Endodermal cell (in vitro differentiated cells): ENCODE data around the gene ELK4. TPM values are rescaled to one million over a fixed set of nuclear protein-coding genes. Genes with fewer than 3 reads are reported as not detected.
A peak's percentile ranks its signal among the peaks of the same experiment; 100 is the strongest.

Experiments used
- DNase-seq: peaks from one replicate; pipeline ENCODE4 v3.0.0-alpha.2; 2017
- H3K27ac ChIP-seq: 2 replicates; pipeline ENCODE4 v1.5.1; 2013; ENCODE audit warnings: mild to moderate bottlenecking, low read depth, low read length, moderate library complexity
- H3K27me3 ChIP-seq: 2 replicates; pipeline ENCODE4 v1.6.1; 2013; ENCODE audit warnings: mild to moderate bottlenecking, low read length, moderate library complexity; ENCODE audit not compliant: insufficient read depth, control insufficient read depth, poor library complexity, severe bottlenecking
- H3K36me3 ChIP-seq: 2 replicates; pipeline ENCODE4 v1.7.0; 2013; ENCODE audit warnings: mild to moderate bottlenecking, low read length, moderate library complexity; ENCODE audit not compliant: control insufficient read depth, insufficient read depth
- H3K4me1 ChIP-seq: one replicate; pipeline ENCODE4 v1.7.0; 2013; ENCODE audit warnings: low read length; ENCODE audit not compliant: control insufficient read depth, insufficient read depth
- H3K4me3 ChIP-seq: 2 replicates; pipeline ENCODE4 v1.5.1; 2013; ENCODE audit warnings: mild to moderate bottlenecking, low read length, moderate library complexity
- H3K9ac ChIP-seq: 2 replicates; pipeline ENCODE4 v1.6.1; 2013; ENCODE audit warnings: mild to moderate bottlenecking, low read length, moderate library complexity; ENCODE audit not compliant: poor library complexity, severe bottlenecking; ENCODE audit errors: extremely low read depth
- H3K9me3 ChIP-seq: 2 replicates; pipeline ENCODE4 v1.6.1; 2013; ENCODE audit warnings: mild to moderate bottlenecking, low read length, moderate library complexity; ENCODE audit not compliant: control insufficient read depth
- H3K27ac Mint-ChIP-seq: 2 replicates; pipeline ENCODE4 v1.8.0; 2020; ENCODE audit warnings: mixed read lengths
- H3K27me3 Mint-ChIP-seq: 2 replicates; pipeline ENCODE4 v1.8.0; 2021; ENCODE audit warnings: mild to moderate bottlenecking, mixed read lengths; ENCODE audit not compliant: insufficient read depth
- H3K36me3 Mint-ChIP-seq: 2 replicates; pipeline ENCODE4 v1.8.0; 2020; ENCODE audit warnings: low read depth, mixed read lengths
- H3K4me1 Mint-ChIP-seq: 2 replicates; pipeline ENCODE4 v1.8.0; 2020; ENCODE audit warnings: mixed read lengths
- H3K4me3 Mint-ChIP-seq: 2 replicates; pipeline ENCODE4 v1.8.0; 2020; ENCODE audit warnings: mild to moderate bottlenecking, moderate library complexity, mixed read lengths
- H3K9me3 Mint-ChIP-seq: 2 replicates; pipeline ENCODE4 v1.8.0; 2020; ENCODE audit warnings: mild to moderate bottlenecking, mixed read lengths
- CTCF ChIP-seq: fragments of 200-600 bp; sonication (generic); conservative IDR thresholded peaks from 2 replicates; pipeline ENCODE4 v1.5.0; 2021; ENCODE audit warnings: antibody characterized with exemption, mild to moderate bottlenecking
- WGBS, 2 experiments: methylation state at CpG; one replicate each; pipeline versions ENCODE4 v1.1.5 to v1.1.7; 2013; ENCODE audit warnings: missing lambda C conversion rate in 2 of 2, mixed read lengths in 1 of 2; ENCODE audit not compliant: insufficient coverage in 1 of 2, insufficient read length in 1 of 2; 5-methylcytosine and 5-hydroxymethylcytosine counted together
- total RNA-seq, 2 donors: library from RNA; stranded (reverse); fragmentation: NEBNext Ultra II Directional in 1 of 2; extraction: Animal tissue kit (Norgen Biotek cat#: 25700) in 1 of 2; gene quantifications; 2 replicates in 1 of 2; 3 replicates in 1 of 2; pipeline ENCODE4 v1.2.1, GENCODE V29; 2021

Gene ELK4
- total RNA-seq, 2 donors from 2014 or later = 29.6 to 41.6 TPM

- H3K36me3 ChIP-seq = peaks cover 2% of the 10 kb centered on the region
- H3K4me3 Mint-ChIP-seq = no peak overlapping the region
- H3K27me3 Mint-ChIP-seq = peaks cover 10% of the 10 kb centered on the region
- H3K27me3 ChIP-seq = peaks cover 6% of the 10 kb centered on the region
- no peak overlapping the region for H3K9ac ChIP-seq
- DNase-seq = no peak
- no peaks in the 10 kb centered on the region for H3K4me1 ChIP-seq
- H3K27ac ChIP-seq = no peak overlapping the region
- H3K27ac Mint-ChIP-seq = no peak overlapping the region
- WGBS, 2 experiments = 96 to 100% methylated on average over 1 to 4 of the region's 4 CpGs
- no peak for TF ChIP-seq CTCF
- H3K4me1 Mint-ChIP-seq = peaks cover 4% of the 10 kb centered on the region
- no peaks in the 10 kb centered on the region for H3K9me3 Mint-ChIP-seq
- H3K9me3 ChIP-seq = no peaks in the 10 kb centered on the region
- peaks cover 12% of the 10 kb centered on the region for H3K36me3 Mint-ChIP-seq
- H3K4me3 ChIP-seq = no peak overlapping the region
These were observed 38.3 kb downstream of the ELK4 start for GRCh38 chr1:205593532-205593931.

GRCh38 chr1:205592443-205593003 lies 39.3 kb downstream of the ELK4 start:
- no peak for TF ChIP-seq CTCF
- Histone ChIP-seq H3K9ac (no peak overlapping the region), H3K27ac (no peak overlapping the region), H3K36me3 (no peaks in the 10 kb centered on the region), H3K27me3 (peaks cover 6% of the 10 kb centered on the region), H3K4me3 (no peak overlapping the region), H3K9me3 (no peaks in the 10 kb centered on the region), H3K4me1 (no peaks in the 10 kb centered on the region)
- Mint-ChIP-seq H3K27me3 (peaks cover 10% of the 10 kb centered on the region), H3K4me3 (peak overlapping the region; percentile 58), H3K4me1 (peaks cover 5% of the 10 kb centered on the region), H3K27ac (no peak overlapping the region), H3K9me3 (no peaks in the 10 kb centered on the region), H3K36me3 (peaks cover 8% of the 10 kb centered on the region)
- 89 to 90% methylated on average over 12 to 14 of the region's 14 CpGs for WGBS, 2 experiments
- peak; percentile 48 for DNase-seq

- Mint-ChIP-seq H3K27me3 (peaks cover 10% of the 10 kb centered on the region), H3K36me3 (peaks cover 3% of the 10 kb centered on the region), H3K27ac (peak overlapping the region; percentile 84), H3K4me3 (peak overlapping the region; percentile 58), H3K4me1 (peaks cover 5% of the 10 kb centered on the region), H3K9me3 (no peaks in the 10 kb centered on the region)
- DNase-seq = peak; percentile 98
- no peaks in the 10 kb centered on the region for H3K36me3 ChIP-seq
- peaks cover 6% of the 10 kb centered on the region for H3K27me3 ChIP-seq
- TF ChIP-seq CTCF = peak; percentile 97
- no peaks in the 10 kb centered on the region for H3K4me1 ChIP-seq
- H3K4me3 ChIP-seq = no peak overlapping the region
- WGBS, 2 experiments = 12 to 19% methylated on average over 25 to 40 of the region's 40 CpGs
- no peak overlapping the region for H3K27ac ChIP-seq
- no peak overlapping the region for H3K9ac ChIP-seq
- no peaks in the 10 kb centered on the region for H3K9me3 ChIP-seq
These were observed 40.1 kb downstream of the ELK4 start for GRCh38 chr1:205591522-205592351.
